NCI-H510A treated with DMSO at 0.1 percent for 48 hours (cell line): Measurements from ENCODE around the gene SREK1IP1.

Experiments
- DNase-seq: peaks from one replicate; lab custom pipeline; 2025; lab: John Stamatoyannopoulos, UW

SREK1IP1 gene

DNA sequence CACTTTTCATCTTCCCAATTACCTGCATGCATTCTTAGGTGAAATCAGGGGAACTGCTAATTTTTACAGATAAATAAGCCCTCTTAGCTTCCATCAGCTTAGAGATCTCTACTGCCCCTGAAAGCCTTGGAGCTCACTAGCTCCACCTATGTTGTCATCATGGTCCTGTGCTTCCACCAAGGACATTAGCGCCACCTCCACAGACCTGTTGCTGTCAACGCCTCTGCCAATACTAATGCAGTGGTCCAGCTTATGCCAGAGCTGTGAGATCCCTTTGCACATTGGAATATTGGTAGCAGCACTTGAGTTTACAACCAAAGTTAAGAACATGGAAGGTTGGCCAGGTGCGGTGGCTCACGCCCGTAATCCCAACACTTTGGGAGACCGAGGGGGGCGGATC, 85.9 kb downstream of the SREK1IP1 start:
- DNase-seq = no peak

DNA sequence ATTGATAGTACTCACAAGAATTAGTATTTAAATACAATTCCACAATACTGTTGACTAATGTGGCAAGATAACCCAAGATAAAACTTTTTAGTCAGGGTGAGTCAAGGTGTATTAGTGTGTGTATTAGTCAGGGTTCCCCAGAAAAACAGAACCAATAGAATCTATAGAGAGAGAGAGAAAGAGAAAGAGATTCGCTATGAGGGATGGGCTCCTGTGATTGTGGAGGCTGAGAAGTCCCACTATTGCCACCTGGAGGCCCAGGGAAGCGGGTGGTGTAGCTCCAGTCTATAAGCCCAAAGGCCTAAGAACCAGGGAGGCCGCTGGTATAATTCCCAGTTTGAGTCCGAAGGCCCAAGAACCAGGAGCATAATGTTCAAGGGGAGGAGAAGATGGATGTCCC, 88.2 kb downstream of the SREK1IP1 start:
- DNase-seq = peak; percentile 1

DNA sequence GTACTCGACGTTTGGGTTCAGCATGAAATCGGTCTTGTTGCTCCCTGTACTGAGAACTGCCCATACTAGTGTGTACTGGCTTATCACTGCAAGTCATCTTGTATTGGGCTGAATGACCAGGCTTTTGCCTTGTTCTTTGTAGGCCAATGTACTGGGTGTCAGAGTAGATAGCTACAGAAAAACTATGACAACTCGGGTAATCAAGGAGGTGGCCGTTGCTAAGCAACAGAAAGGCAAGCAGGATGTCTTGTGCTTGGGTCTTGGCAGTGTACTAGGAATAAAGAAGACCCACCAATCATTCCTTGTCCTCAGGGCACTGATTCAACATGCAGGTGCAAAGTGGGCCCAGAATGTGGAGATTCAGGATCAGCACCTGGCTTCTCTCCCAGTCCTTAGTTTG, 90.1 kb downstream of the SREK1IP1 start:
- no peak for DNase-seq

DNA sequence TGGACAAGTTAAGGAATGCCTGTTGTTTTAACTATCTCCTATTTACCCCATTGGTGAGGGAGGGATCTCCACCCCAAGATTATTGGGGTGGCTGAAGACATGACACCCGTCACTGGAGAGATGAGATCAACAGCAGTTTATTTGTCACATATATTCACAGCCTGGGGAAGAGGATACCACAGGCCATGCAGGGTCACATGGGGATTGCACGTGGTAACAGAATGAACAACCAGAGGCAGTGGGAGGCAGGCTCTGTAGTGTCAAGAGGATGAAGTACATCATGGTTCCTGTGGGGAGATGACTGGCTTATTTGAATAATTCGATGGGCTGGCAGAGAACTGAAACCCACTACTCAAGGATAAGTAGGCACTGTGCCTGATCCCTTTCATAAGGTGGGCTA, 96.8 kb downstream of the SREK1IP1 start:
- no peak for DNase-seq

DNA sequence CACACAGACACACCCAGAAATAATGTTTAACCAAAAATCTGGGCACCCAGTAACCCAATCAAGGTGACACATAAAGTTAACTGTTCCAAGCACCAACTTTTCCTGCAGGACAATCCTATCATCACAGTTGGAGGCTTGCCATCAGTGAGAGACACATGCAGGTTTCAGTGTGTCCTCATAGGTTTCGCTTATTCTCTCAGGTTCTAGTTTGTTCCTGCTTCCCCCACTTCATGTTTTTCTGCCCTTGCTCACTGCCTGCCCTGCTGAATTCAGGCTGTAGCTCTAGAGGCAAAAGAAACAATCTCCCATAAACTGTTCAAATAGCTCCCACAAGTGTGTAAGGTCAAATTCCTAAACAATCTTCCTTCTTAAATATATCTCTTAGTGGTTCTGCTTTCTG, 98.2 kb downstream of the SREK1IP1 start:
- DNase-seq = no peak
